WERI-Rb-1 (cell line): ENCODE data around the gene CSPG5.

Experiments used
- DNase-seq: peaks from one replicate; pipeline ENCODE4 v3.0.0-alpha.2; 2020
- H3K27ac ChIP-seq: fragments of 250-450 bp; sonication (Bioruptor Pico); 2 replicates; pipeline ENCODE4 v1.5.1; 2020; ENCODE audit warnings: mild to moderate bottlenecking, moderate library complexity
- H3K27me3 ChIP-seq: fragments of 250-450 bp; sonication (Bioruptor Pico); 2 replicates; pipeline ENCODE4 v1.5.1; 2021; ENCODE audit warnings: mild to moderate bottlenecking, low read depth, moderate library complexity; ENCODE audit not compliant: insufficient read depth, severe bottlenecking
- H3K36me3 ChIP-seq: fragments of 250-450 bp; sonication (Bioruptor Pico); 2 replicates; pipeline ENCODE4 v1.5.1; 2020; ENCODE audit warnings: mild to moderate bottlenecking, moderate library complexity
- H3K4me3 ChIP-seq: 2 replicates; pipeline ENCODE4 v1.5.1; 2011; ENCODE audit warnings: low read depth, mild to moderate bottlenecking, control low read depth, low read length
- H3K9me3 ChIP-seq: fragments of 250-450 bp; sonication (Bioruptor Pico); 2 replicates; pipeline ENCODE4 v1.5.1; 2021; ENCODE audit warnings: mild to moderate bottlenecking, moderate library complexity; ENCODE audit not compliant: severe bottlenecking
- CTCF ChIP-seq: IDR thresholded peaks from 2 replicates; pipeline ENCODE4 v1.5.1; 2011; ENCODE audit warnings: low read depth, mild to moderate bottlenecking, control low read depth, inconsistent platforms, low read length

Gene CSPG5

GRCh38 chr3:47533996-47534454, 44.6 kb downstream of the CSPG5 start:
- H3K4me3 ChIP-seq, result no peak overlapping the region
- no peak for DNase-seq
- no peaks in the 10 kb centered on the region for H3K27me3 ChIP-seq
- no peaks in the 10 kb centered on the region for H3K9me3 ChIP-seq
- H3K27ac ChIP-seq, result no peak overlapping the region
- H3K36me3 ChIP-seq, result no peaks in the 10 kb centered on the region
- TF ChIP-seq CTCF, result no peak

- Histone ChIP-seq H3K27me3 (no peaks in the 10 kb centered on the region), H3K27ac (no peak overlapping the region), H3K36me3 (no peaks in the 10 kb centered on the region), H3K4me3 (no peak overlapping the region), H3K9me3 (no peaks in the 10 kb centered on the region)
- DNase-seq, result no peak
- TF ChIP-seq CTCF, result no peak
These were observed 45.2 kb downstream of the CSPG5 start for GRCh38 chr3:47533481-47533880.

- no peak for DNase-seq
- Histone ChIP-seq H3K27ac (no peak overlapping the region), H3K9me3 (no peaks in the 10 kb centered on the region), H3K4me3 (no peak overlapping the region), H3K36me3 (no peaks in the 10 kb centered on the region), H3K27me3 (no peaks in the 10 kb centered on the region)
- no peak for TF ChIP-seq CTCF
These were observed 50.5 kb downstream of the CSPG5 start for GRCh38 chr3:47527952-47528725.

GRCh38 chr3:47525617-47526016, 53.0 kb downstream of the CSPG5 start:
- H3K27me3 ChIP-seq, result no peaks in the 10 kb centered on the region
- no peak overlapping the region for H3K4me3 ChIP-seq
- DNase-seq, result no peak
- no peak overlapping the region for H3K27ac ChIP-seq
- no peaks in the 10 kb centered on the region for H3K36me3 ChIP-seq
- no peaks in the 10 kb centered on the region for H3K9me3 ChIP-seq
- TF ChIP-seq CTCF, result no peak

GRCh38 chr3:47523310-47524073, 55.2 kb downstream of the CSPG5 start:
- Histone ChIP-seq H3K27ac (no peak overlapping the region), H3K36me3 (no peaks in the 10 kb centered on the region), H3K9me3 (no peaks in the 10 kb centered on the region), H3K4me3 (no peak overlapping the region), H3K27me3 (no peaks in the 10 kb centered on the region)
- DNase-seq, result no peak
- TF ChIP-seq CTCF, result no peak
